ENCODE measurements around the gene FOSL1.
A peak's percentile ranks its signal among the peaks of the same experiment; 100 is the strongest.

The FOSL1 gene

GRCh38 chr11:65873318-65874156 is 26.7 kb downstream of the FOSL1 start:
- DNase-seq, result peak; percentile 96

GRCh38 chr11:65872586-65873317 is 27.4 kb downstream of the FOSL1 start, which contains the start of gene EFEMP2:
TSS of gene EFEMP2 (minus strand) at chr11:65872800. CDS start at chr11:65872354, 446 bp downstream.
- no peak for DNase-seq

DNA sequence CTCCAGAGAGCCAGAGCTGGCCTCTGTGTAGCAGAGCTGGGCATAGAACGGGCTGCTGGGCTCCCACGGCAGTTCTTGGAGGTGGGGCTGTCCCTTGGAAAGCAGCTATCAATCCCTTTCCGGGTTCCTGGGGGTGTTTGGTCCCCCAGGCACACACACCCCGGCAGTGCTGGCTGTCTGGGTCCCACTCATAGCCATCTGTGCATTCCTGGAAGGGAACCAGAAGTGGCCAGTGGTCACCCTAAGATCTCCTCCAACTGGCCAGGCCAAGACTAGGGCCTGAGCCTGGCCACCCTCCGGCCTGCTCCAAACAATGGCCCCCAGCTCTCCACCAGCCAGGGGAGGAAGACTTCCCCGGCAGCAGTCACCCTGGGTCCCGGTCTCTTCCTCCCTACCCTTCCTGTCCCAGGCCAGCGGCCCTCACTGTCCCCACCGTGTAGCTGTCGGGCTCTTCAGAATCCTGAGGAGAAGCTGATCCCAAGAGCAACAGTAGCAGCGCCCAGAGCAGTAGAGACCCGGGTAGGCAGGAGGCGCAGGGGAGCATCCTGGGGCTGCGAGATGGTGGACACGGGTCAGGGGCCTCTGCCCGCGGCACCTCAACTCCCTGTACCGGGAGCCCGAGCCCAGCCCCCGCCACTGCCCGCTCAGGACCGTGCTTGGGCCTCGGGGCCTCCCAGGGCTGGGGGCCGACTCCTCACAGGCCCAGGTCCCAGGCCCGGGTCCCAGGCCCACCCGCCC is 28.2 kb downstream of the FOSL1 start:
- no peak for DNase-seq

DNA sequence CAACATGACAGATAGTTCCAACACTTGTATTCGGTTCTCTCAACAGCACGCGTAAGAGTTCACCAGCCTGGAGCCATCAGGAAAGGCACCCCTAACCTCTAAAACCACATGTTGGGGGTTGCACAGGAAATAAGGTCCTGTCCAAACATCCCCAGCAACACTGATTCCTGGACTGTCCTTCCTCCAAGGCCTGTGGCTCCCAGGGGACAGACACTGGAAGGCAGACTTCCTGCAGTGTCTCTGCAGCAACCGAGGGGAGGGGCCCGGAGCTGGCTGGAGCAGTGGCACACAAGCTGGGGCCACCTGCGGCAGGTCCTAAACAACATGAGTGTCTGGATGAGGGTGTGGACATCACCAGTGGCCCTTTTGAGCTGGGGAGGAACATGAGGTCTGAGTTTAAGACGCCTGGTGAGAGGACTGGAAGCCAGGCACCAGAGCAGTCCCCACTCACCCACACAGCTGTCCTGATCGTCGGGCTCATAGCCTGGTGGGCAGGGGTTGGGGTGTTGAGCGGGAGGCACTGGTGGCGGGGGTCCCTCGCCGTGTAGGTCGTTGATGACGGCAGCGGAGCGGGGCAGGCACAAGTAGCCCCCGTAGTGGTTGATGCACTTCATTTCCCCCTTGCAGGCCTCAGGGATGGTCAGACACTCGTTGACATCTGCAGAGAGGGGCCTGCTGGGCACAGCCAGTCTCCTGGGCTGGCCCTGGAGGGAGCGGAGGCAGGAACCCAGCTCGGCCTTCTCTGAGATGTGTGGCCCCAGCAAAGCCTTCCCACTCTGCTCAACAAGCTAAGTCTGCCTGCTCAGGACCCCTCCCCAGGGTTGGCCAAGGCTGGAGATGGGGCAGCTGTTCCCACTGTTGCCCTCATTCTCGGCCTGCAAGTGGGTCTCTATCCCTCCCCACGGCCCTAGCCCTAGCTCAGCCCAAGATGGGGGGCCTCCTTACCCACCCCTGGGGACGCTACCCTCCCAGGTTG is 29.2 kb downstream of the FOSL1 start:
- no peak for DNase-seq

DNA sequence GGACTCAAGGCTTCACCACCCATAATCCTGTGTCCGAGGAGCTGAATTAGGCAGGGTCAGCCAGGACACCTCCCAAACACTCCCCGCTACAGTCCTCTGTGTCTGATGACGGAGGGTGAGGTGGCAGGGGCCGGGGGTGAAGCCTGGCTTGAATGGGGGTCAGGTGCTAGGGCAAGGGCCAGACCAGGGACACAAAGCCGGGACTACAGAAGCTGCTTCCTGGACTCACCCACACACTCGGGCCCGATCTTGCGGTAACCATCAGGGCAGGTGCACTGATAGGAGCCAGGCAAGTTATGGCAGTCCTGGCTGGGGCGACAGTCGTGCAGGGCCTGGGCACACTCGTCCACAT is 29.9 kb downstream of the FOSL1 start:
- DNase-seq, result no peak

DNA sequence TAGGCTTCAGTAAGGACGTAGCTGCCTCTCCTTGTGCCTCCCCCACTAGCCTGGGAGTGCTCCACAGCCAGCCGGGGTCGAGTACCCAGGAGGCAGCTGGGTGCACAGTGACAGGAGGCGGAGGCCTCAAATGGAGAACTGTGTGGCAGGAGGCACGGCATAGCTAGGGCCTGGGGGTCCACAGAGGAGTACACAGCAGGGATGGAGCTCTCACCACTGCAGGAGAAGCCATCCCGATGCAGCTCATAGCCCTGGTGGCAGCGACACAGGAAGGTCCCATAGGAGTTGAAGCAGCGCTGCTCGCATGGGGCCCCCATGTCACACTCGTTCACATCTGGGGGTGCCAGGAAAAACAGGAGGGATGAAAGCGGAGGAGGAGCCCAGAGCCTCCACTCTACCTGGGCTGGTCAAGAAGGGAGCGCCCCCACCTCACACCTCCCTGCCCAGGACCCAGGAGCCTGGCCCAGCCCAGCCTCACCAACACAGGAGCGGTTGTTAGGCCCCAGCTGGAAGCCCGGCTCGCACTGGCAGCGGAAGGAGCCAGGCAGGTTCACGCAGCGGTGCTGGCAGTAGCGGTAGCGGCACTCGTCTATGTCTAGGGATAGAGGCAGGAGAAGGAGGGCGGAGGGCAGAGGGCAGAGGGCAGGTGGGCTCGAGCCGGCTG is 30.4 kb downstream of the FOSL1 start:
- DNase-seq, result no peak

GRCh38 chr11:65868907-65869306 is 31.3 kb downstream of the FOSL1 start:
- DNase-seq, result no peak

DNA sequence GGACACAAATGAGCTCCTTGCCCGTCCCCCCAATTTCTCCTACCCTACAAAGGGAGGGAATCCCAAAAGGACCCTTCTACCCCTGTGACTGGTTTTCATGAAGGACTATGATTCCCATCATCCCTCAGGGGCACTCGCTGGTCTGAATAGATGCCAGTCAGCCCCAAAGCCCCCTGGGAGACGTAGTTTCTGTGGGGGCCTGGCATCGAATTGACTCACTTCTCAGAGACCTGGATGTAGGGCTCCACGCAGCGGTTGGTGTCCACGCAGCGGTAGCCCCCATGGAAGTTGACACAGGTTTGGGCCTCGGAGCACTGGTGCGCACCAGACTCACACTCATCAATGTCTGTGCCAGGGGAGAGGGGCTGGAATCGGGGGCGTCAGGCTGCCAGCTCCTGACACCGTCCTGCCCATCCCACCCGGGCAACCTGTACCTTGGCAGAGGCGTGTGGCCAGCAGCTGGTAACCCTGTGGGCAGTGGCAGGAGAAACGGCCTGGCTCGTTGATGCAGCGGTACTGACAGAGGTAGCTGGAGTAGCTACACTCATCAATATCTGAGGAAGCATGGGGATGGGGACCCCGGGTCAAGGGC is 32.0 kb downstream of the FOSL1 start:
- DNase-seq, result no peak

DNA sequence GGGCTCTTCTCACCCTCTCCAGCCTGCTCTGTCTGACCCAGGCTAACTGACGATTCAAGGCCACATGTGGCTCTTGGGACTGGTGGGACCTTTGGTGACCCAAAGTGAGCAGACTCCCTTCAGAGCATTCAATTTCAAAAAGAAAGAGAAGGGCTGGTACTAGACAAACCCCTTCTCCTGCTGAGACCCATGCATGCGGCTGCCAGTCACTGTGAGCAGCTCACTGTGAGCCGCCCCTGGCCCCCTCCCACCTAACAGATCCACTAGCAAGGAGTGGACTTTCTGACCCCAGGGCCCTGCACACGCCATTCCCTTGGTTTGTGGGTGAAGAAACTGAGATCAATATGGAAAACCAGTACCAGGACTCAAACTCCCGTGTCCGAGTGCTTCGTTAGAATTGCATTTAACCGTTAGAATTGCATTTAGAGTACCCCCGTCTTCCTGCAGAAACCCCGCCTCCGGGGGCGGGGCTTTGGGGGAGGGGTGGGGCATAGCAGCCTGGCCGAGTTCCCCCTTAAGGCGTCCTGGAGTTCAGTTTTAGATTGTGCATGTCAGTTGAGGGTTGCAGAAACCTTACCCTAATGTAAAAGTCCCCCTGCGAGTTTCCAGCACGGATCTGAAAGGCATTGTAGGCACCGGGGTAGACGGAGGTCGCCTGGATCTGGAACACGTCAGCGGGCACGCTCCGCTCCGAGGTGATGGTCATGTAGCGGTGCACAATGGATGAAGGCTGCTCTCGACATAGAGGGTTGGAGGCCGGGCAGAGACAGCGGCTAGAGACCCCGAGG is 32.7 kb downstream of the FOSL1 start:
- peak; percentile 45 for DNase-seq

GRCh38 chr11:65866509-65867283 is 33.5 kb downstream of the FOSL1 start:
- DNase-seq, result no peak

DNA sequence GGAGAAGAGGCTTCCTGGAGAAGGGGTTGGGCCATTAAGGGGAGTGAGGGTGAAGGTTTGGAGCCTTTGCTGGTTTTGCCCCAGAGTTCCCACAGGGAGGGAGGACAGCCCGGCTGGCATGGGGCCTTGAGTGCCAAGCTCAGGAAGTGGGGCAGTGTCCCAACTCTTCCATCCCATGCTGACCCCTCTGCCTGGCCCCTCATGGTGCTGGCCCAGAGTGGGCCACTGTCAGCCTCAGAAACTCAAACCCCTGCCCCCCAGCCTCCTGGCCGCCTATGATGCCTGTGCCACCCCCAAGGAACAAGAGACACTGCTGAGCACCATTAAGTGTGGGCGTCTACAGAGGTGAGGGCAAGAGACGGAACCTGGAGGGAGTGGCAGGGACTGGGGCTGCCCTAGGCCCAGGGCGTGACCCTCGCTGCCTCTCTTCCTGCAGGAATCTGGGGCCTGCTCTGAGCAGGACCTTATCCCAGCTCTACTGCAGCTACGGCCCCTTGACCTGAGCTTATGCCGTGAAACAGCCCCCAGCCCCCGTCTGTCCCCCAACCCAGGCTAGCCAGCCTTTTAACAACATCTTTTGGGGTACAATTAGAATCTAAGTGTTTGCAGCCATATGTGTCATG is 34.5 kb downstream of the FOSL1 start:
- no peak for DNase-seq

DNA sequence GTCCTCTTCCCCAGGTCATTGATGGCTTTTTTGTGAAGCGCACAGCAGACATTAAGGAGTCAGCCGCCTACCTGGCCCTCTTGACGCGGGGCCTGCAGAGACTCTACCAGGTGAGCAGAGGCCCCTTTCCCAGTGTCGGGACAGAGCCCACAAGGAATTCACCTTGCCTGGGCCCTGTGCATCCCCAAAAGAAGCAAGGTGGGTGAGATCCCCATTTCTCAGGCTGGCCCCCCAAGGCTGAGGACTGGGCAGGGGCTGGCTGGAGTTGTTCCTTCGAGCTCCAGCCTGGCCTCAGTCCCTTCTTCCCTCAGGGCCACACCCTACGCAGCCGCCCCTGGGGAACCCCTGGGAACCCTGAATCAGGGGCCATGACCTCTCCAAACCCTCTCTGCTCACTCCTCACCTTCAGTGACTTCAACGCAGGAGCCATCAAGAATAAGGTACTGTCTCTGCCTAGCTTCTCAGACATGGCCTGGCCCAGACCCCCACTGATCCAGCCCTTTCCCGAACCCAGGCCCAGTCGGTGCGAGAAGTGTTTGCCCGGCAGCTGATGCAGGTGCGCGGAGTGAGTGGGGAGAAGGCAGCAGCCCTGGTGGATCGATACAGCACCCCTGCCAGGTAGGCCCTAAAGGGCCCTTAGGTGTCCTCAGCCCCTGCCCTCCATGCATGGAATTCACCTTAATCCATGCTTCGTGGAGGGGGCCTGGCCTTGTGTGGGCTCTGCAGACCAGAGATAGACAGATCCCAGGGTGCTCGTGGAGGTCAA is 35.3 kb downstream of the FOSL1 start:
- no peak for DNase-seq

DNA sequence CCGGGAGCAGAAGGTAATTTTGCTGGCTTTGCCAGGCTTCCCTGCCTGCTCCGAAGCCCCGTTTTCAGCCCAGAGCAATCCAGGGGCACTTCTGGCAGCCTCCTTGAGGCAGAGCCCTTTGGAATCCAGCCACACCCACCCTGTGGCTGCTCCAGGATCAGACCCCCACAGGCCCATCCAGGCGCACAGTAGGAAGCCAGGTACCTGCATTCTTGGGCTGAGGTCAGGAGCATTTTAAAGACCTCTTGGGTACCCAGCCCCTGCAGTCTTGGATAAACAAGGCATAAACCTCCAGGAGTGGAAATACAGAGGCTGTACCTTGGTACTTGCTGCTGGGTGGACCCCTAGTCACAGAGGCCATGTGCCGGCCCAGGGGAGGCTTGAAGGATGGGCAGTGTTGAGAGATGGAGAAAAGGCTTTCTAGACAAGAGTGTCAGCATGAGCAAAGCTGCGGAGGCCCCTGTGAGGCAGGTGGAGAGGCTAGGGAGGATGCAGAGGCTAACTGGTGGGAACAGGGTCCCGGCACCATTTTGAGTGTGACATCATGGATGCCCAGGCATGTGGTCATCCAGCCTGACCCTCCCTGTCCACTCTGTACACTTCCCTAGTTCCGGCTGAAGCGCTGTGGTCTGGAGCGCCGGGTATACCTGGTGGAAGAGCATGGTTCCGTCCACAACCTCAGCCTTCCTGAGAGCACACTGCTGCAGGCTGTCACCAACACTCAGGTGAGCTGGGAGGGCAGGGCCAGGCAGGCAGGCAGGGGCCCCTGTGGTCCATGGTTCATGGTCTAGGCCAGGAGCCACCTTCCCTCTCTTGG is 36.1 kb downstream of the FOSL1 start:
- DNase-seq, result no peak

DNA sequence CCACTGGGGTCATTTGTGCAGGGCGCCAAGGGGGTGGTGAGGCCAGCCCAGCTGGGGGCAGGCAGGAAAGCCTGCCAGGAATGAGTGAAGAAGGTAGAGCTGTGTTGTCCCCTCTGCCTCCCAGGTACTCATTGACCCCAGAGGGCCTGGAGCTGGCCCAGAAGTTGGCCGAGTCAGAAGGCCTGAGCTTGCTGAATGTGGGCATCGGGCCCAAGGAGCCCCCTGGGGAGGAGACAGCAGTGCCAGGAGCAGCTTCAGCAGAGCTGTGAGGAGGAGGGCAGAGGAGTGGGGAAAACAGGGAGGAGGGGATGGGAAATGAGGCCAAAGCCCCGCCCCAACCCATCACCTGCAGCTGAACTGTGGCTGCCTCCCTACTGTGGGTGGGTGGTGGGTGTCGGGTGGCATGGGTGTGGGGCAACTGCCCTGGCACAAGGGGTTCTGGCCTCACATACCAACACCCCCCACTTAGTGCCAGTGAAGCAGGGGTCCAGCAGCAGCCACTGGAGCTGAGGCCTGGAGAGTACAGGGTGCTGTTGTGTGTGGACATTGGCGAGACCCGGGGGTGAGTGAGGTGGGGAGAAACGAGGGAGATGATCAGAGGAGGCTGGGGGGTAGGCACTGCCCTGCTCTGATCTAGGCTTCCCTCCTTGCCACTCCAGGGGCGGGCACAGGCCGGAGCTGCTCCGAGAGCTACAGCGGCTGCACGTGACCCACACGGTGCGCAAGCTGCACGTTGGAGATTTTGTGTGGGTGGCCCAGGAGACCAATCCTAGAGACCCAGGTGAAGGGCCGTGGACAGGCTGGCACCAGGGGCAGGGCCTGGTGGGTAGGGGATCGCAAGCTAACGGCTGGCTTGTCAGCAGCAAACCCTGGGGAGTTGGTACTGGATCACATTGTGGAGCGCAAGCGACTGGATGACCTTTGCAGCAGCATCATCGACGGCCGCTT is 37.0 kb downstream of the FOSL1 start:
- DNase-seq, result no peak

DNA sequence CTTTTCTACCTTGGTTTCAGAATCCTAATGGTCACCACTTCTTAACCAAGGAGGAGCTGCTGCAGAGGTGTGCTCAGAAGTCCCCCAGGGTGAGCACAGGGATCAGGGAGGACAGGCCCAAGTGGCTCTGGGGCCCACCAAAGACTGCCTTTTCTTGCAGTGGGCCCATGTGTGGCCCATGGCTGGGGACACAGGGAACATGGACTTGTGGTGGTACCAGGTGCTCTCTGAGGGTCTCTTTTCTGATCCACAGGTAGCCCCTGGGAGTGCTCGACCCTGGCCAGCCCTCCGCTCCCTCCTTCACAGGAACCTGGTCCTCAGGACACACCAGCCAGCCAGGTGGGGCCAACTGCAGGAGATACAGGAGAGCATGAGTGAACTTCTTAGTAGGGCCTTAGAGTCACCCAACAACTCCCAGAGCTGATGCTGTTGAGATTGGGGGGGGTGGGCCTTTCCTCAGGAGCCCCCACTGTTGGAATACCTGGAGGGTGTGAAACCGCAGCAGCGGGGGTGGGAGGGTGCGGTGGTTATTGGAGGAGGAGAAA is 37.9 kb downstream of the FOSL1 start:
- DNase-seq, result no peak

Data from stimulated activated CD4-positive, alpha-beta T cell treated with anti-CD3 and anti-CD28 coated beads, Interleukin-15, amount 100 ng/mL, for 24 hours (primary cell).